ENCODE results near the gene CSRP2. TPM values are rescaled to one million over a fixed set of nuclear protein-coding genes. Genes with fewer than 3 reads are reported as not detected.

CSRP2 gene
- total RNA-seq, 4 donors from 2014 or later = 46.1 to 129 (median 74.8) TPM

DNA sequence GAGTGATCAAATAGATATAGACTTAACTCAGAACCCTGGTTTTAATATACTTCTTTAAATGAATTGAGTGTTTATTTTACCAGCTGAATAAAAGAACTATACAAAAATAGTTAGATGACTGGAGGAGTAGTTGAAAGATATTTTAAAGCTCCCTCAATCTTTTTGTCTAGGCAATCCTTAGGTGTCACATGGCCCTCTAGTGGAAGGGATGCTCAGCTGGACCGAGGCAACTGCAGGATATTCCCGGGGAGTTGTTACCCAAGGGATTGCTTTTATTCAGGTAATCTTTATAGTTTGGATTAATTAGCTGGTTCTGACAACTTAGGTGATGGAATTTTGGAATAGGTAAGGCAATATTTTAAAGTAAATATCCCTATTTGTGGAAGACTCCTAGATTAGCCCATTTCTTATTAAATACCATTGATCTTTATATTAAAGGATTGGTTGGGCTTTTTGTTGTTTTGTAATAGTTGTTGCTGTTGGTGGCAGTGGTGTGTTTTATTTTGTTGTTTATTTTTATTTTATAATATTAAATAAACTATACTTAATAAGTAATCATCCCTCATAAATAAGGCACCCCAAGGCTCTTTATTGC lies 57.8 kb downstream of the CSRP2 start:
- Histone ChIP-seq H3K27me3 (no peaks in the 10 kb centered on the region), H3K27ac (replicated peaks in 1 of 4) (no peak overlapping the region), H3K4me1 (peaks cover 0 to 4% (median 0%) of the 10 kb centered on the region in 4 donors), H3K4me3 (no peak overlapping the region), H3K36me3 (peaks cover 0 to 33% (median 14%) of the 10 kb centered on the region in 4 donors), H3K9me3 (no peaks in the 10 kb centered on the region)
- no peak for TF ChIP-seq EP300 (IDR thresholded peaks at IDR 0.05)
- TF ChIP-seq, protein P1, sequence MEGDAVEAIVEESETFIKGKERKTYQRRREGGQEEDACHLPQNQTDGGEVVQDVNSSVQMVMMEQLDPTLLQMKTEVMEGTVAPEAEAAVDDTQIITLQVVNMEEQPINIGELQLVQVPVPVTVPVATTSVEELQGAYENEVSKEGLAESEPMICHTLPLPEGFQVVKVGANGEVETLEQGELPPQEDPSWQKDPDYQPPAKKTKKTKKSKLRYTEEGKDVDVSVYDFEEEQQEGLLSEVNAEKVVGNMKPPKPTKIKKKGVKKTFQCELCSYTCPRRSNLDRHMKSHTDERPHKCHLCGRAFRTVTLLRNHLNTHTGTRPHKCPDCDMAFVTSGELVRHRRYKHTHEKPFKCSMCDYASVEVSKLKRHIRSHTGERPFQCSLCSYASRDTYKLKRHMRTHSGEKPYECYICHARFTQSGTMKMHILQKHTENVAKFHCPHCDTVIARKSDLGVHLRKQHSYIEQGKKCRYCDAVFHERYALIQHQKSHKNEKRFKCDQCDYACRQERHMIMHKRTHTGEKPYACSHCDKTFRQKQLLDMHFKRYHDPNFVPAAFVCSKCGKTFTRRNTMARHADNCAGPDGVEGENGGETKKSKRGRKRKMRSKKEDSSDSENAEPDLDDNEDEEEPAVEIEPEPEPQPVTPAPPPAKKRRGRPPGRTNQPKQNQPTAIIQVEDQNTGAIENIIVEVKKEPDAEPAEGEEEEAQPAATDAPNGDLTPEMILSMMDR (IDR thresholded peaks at IDR 0.05) = peak; percentile 54 to 66 (median 58)
- intact Hi-C loops (cut with DNase I) = loop anchor here (10.0 kb wide), 1 partner anchor 54 kb away; the partner anchor contains the start of gene CSRP2
- no peak for DNase-seq (ENCODE audit: extremely low spot score)
- WGBS = 29% methylated on average over 2 of the region's 2 CpGs

DNA sequence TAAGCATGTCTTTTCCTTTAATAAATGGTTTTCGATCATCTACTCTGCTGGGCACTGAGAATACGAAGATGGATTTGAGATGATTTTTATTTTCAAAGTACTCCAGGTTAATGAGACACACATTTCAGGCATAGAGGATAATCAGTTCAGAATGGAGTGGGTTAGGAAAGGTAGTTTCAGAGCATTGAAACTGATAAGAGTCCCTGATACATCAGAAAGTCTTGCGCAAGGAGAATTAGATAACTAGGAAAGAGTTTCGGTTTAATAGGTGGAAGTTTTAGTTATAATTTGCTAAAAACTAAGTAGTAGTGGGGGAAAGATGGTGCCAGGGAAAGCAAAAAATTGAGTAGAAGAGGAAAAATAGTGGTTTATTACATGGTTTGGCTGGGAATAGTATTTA lies 64.8 kb downstream of the CSRP2 start:
- intact Hi-C loops (cut with DNase I) = loop anchor here (10.0 kb wide), 1 partner anchor 191 kb away; no protein-coding TSS in a partner anchor

DNA sequence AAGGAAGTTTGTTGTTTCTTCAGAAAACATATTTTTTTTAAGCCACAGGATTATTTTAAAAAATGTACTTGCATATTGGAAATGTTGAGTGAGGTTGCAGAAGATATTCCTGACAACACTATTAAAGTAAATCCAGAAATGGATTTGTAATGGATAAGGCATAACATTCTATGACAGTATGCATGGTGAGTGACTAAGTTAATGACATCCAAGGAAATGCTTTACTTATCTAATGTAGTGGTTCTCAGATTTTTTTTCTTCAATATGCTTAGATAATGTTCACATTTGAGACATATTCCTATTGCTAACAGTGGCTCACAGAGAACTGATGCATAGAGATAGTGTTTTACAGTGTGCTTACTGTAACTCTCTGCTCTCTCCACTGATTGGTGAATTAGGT lies 65.6 kb downstream of the CSRP2 start:
- intact Hi-C loops (cut with DNase I) = loop anchor here (10.0 kb wide), 1 partner anchor 192 kb away; no protein-coding TSS in a partner anchor
- peaks cover 0 to 57% (median 15%) of the 10 kb centered on the region in 4 donors for H3K36me3 ChIP-seq
- H3K4me1 ChIP-seq = no peaks in the 10 kb centered on the region
- H3K4me3 ChIP-seq = no peak overlapping the region
- TF ChIP-seq EP300 (IDR thresholded peaks at IDR 0.05) (no peak), POLR2A (IDR thresholded peaks at IDR 0.05; ENCODE audit: low read depth) (no peak), POLR2AphosphoS5 (IDR thresholded peaks at IDR 0.05) (no peak)
- TF ChIP-seq, protein P1 (IDR thresholded peaks at IDR 0.05) = no peak
- H3K27ac ChIP-seq (replicated peaks in 1 of 4) = no peak overlapping the region
- H3K9me3 ChIP-seq = no peaks in the 10 kb centered on the region
- H3K27me3 ChIP-seq = no peaks in the 10 kb centered on the region
- no peak for DNase-seq (ENCODE audit: extremely low spot score)

More for the DNA sequence above, 64.8 kb downstream of the CSRP2 start:
- Histone ChIP-seq H3K9me3 (no peaks in the 10 kb centered on the region), H3K36me3 (peaks cover 0 to 51% (median 13%) of the 10 kb centered on the region in 4 donors), H3K4me1 (no peaks in the 10 kb centered on the region), H3K27ac (replicated peaks in 1 of 4) (no peak overlapping the region), H3K27me3 (no peaks in the 10 kb centered on the region), H3K4me3 (no peak overlapping the region)
- WGBS = 94% methylated on average over 4 of the region's 4 CpGs
- TF ChIP-seq, protein P1 (IDR thresholded peaks at IDR 0.05) = no peak
- no peak for TF ChIP-seq POLR2AphosphoS5 (IDR thresholded peaks at IDR 0.05)
- no peak for TF ChIP-seq POLR2A (IDR thresholded peaks at IDR 0.05; ENCODE audit: low read depth)
- TF ChIP-seq EP300 (IDR thresholded peaks at IDR 0.05) = no peak
- no peak for DNase-seq (ENCODE audit: extremely low spot score)

DNA sequence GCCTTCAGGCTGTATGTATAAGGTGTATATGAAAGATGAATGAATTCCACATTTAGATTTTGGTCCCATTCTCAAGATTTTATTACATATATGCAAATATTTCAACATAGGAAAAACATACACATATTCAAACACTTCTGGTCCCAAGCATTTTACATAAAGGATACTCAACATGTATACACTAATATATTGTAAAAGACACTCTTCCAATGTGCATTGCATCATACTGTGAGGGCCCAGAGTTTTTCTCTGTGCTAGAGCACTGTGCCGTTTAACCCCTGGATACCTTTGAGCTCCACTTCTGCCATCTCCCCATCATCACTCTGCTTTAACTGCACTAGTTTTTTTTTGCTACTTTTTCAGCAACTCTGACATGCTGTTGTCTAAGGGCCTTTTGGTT lies 66.8 kb downstream of the CSRP2 start:
- WGBS = 95% methylated on average over 1 of the region's 1 CpG
- H3K36me3 ChIP-seq = peaks cover 6 to 63% (median 23%) of the 10 kb centered on the region in 4 donors

More for the DNA sequence above, 66.8 kb downstream of the CSRP2 start:
- Histone ChIP-seq H3K4me3 (no peak overlapping the region), H3K27me3 (no peaks in the 10 kb centered on the region), H3K4me1 (no peaks in the 10 kb centered on the region), H3K9me3 (no peaks in the 10 kb centered on the region), H3K27ac (replicated peaks in 1 of 4) (no peak overlapping the region)
- intact Hi-C loops (cut with DNase I) = loop anchor here (10.0 kb wide), 1 partner anchor 193 kb away; no protein-coding TSS in a partner anchor
- TF ChIP-seq, protein P1 (IDR thresholded peaks at IDR 0.05) = no peak
- TF ChIP-seq POLR2A (IDR thresholded peaks at IDR 0.05; ENCODE audit: low read depth) = no peak
- no peak for TF ChIP-seq EP300 (IDR thresholded peaks at IDR 0.05)
- no peak for TF ChIP-seq POLR2AphosphoS5 (IDR thresholded peaks at IDR 0.05)
- no peak for DNase-seq (ENCODE audit: extremely low spot score)
